Mucosa of descending colon (tissue), 3 donors: ENCODE measurements around the gene VPS8. TPM values are rescaled to one million over a fixed set of nuclear protein-coding genes. Genes with fewer than 3 reads are reported as not detected.
"Not testable (repeated sequence)": the region's sequence is repeated elsewhere in the genome, so short reads cannot be mapped to it uniquely, and the experiment has no call there.

ENCODE experiments used
- ATAC-seq: fragments of 200-7000 bp; cut with Tn5 transposase; one replicate; pipeline ENCODE4 v1.9.1; 2020; ENCODE audit warnings: mild to moderate bottlenecking, moderate library complexity
- DNase-seq, 3 donors: peaks; one replicate each; pipeline ENCODE4 v3.0.0-alpha.2; 2020
- H3K36me3 ChIP-seq: fragments of 200-600 bp; one replicate; pipeline ENCODE4 v1.8.0; 2021; ENCODE audit warnings: low read depth, mild to moderate bottlenecking
- H3K4me1 ChIP-seq: fragments of 200-600 bp; one replicate; pipeline ENCODE4 v1.8.0; 2021; ENCODE audit warnings: low read depth, mild to moderate bottlenecking
- H3K4me3 ChIP-seq: fragments of 200-600 bp; one replicate; pipeline ENCODE4 v1.8.0; 2021; ENCODE audit warnings: mild to moderate bottlenecking
- H3K9me3 ChIP-seq: fragments of 200-600 bp; one replicate; pipeline ENCODE4 v1.8.0; 2021; ENCODE audit warnings: mild to moderate bottlenecking
- CTCF ChIP-seq: fragments of 200-600 bp; IDR thresholded peaks from one replicate; pipeline ENCODE4 v1.8.0; 2022; ENCODE audit warnings: antibody characterized with exemption, mild to moderate bottlenecking
- intact Hi-C, 2 donors: fragments of 100-400 bp; cut with DNase I in 1 of 2; cut with micrococcal nuclease in 1 of 2; formaldehyde crosslinking; loops; one replicate each; pipeline versions ENCODE4 v1.11.0 to v1.11.1; 2022; cut with DNase I, micrococcal nuclease
- total RNA-seq, 3 donors: library from RNA; stranded (reverse); fragmentation: NEBNext Ultra II Directional in 2 of 3; extraction: Animal tissue kit (Norgen Biotek cat#: 25700) in 2 of 3; gene quantifications; one replicate each; pipeline versions ENCODE4 v1.2.1 to v1.2.4, GENCODE V29; 2021 to 2023
- donor health status: DM: no; HTN: no; CAD: no; lungs with moderate emphysema.
- donor health status: DM: no; HTN: no; CAD: no.
- donor health status: DM: no; HTN: yes; CAD: no.

The VPS8 gene
- total RNA-seq, 3 donors from 2014 or later: 57.6 to 92.6 (median 74.7) TPM

- DNase-seq (no peak), ATAC-seq (no peak)
- H3K36me3 ChIP-seq: no peaks in the 10 kb centered on the region
- H3K4me1 ChIP-seq: no peaks in the 10 kb centered on the region
- intact Hi-C loops: no loop called here
- no peak overlapping the region for H3K4me3 ChIP-seq
- H3K9me3 ChIP-seq: no peaks in the 10 kb centered on the region
- TF ChIP-seq CTCF: no peak
These were observed 77.4 kb downstream of the VPS8 start for GRCh38 chr3:184889312-184889904.

GRCh38 chr3:184894051-184894450, 82.1 kb downstream of the VPS8 start:
- Histone ChIP-seq H3K36me3 (no peaks in the 10 kb centered on the region), H3K4me1 (no peaks in the 10 kb centered on the region), H3K9me3 (no peaks in the 10 kb centered on the region), H3K4me3 (no peak overlapping the region)
- DNase-seq: no peak
- intact Hi-C loops: no loop called here
- no peak for ATAC-seq
- TF ChIP-seq CTCF: no peak

- no peak for ATAC-seq
- no peak overlapping the region for H3K4me3 ChIP-seq
- intact Hi-C loops: no loop called here
- no peaks in the 10 kb centered on the region for H3K4me1 ChIP-seq
- no peak for DNase-seq
- H3K36me3 ChIP-seq: no peaks in the 10 kb centered on the region
- TF ChIP-seq CTCF: no peak
- H3K9me3 ChIP-seq: no peaks in the 10 kb centered on the region
These were observed 83.4 kb downstream of the VPS8 start for GRCh38 chr3:184895350-184895749.

- TF ChIP-seq CTCF: no peak
- no peaks in the 10 kb centered on the region for H3K36me3 ChIP-seq
- intact Hi-C loops: no loop called here
- no peak overlapping the region for H3K4me3 ChIP-seq
- H3K4me1 ChIP-seq: no peaks in the 10 kb centered on the region
- ATAC-seq (no peak), DNase-seq (no peak)
- no peaks in the 10 kb centered on the region for H3K9me3 ChIP-seq
These were observed 84.4 kb downstream of the VPS8 start for GRCh38 chr3:184896336-184896735.

GRCh38 chr3:184899953-184900595, 88.1 kb downstream of the VPS8 start:
- intact Hi-C loops: no loop called here
- no peaks in the 10 kb centered on the region for H3K9me3 ChIP-seq
- no peaks in the 10 kb centered on the region for H3K4me1 ChIP-seq
- DNase-seq: no peak
- ATAC-seq: no peak
- no peak for TF ChIP-seq CTCF
- H3K4me3 ChIP-seq: no peak overlapping the region
- H3K36me3 ChIP-seq: no peaks in the 10 kb centered on the region

GRCh38 chr3:184907031-184907430, 95.1 kb downstream of the VPS8 start:
- H3K4me1 ChIP-seq: peaks cover 17% of the 10 kb centered on the region
- H3K4me3 ChIP-seq, intact Hi-C loops, DNase-seq, H3K9me3 ChIP-seq, ATAC-seq, H3K36me3 ChIP-seq: not testable (repeated sequence)
